H9 (cell line): ENCODE results near the gene TRIO. TPM values are rescaled to one million over a fixed set of nuclear protein-coding genes. Genes with fewer than 3 reads are reported as not detected.

Experiments
- DNase-seq: peaks from one replicate; pipeline ENCODE4 v3.0.0-alpha.2; 2017
- H2AFZ ChIP-seq: one replicate; pipeline ENCODE4 v1.6.1; 2013; ENCODE audit warnings: mild to moderate bottlenecking, low read length, control low read depth, moderate library complexity
- H2AK5ac ChIP-seq: 2 replicates; pipeline ENCODE4 v1.6.1; 2013; ENCODE audit warnings: low read length, control low read depth, mixed read lengths; ENCODE audit not compliant: insufficient read length
- H2BK120ac ChIP-seq: one replicate; pipeline ENCODE4 v1.6.1; 2013; ENCODE audit warnings: low read depth, mild to moderate bottlenecking, low read length, control low read depth, inconsistent platforms; ENCODE audit not compliant: poor library complexity, severe bottlenecking
- H2BK12ac ChIP-seq: 2 replicates; pipeline ENCODE4 v1.6.1; 2013; ENCODE audit warnings: low read length, control low read depth, mixed read lengths, low read depth; ENCODE audit not compliant: insufficient read length
- H2BK15ac ChIP-seq: 2 replicates; pipeline ENCODE4 v1.6.1; 2013; ENCODE audit warnings: low read depth, low read length, control low read depth
- H2BK20ac ChIP-seq: one replicate; pipeline ENCODE4 v1.6.1; 2013; ENCODE audit warnings: low read depth, mild to moderate bottlenecking, low read length, control low read depth, inconsistent platforms; ENCODE audit not compliant: poor library complexity, severe bottlenecking
- H2BK5ac ChIP-seq: 2 replicates; pipeline ENCODE4 v1.6.1; 2013; ENCODE audit warnings: low read length, control low read depth, mixed read lengths; ENCODE audit not compliant: insufficient read length
- H3K14ac ChIP-seq: 2 replicates; pipeline ENCODE4 v1.6.1; 2013; ENCODE audit warnings: low read length, control low read depth; ENCODE audit not compliant: insufficient read depth
- H3K18ac ChIP-seq: 2 replicates; pipeline ENCODE4 v1.6.1; 2013; ENCODE audit warnings: low read depth, mild to moderate bottlenecking, mixed read lengths, low read length, control low read depth; ENCODE audit not compliant: insufficient read length
- H3K23ac ChIP-seq: 2 replicates; pipeline ENCODE4 v1.6.1; 2013; ENCODE audit warnings: low read length, control low read depth, mixed read lengths, low read depth; ENCODE audit not compliant: insufficient read length
- H3K23me2 ChIP-seq: 2 replicates; pipeline ENCODE4 v1.6.1; 2013; ENCODE audit warnings: low read depth, mild to moderate bottlenecking, mixed read lengths, low read length, control low read depth; ENCODE audit not compliant: insufficient read length, poor library complexity, severe bottlenecking
- H3K27ac ChIP-seq: 2 replicates; pipeline ENCODE4 v1.5.1; 2013; ENCODE audit warnings: low read length, control low read depth, mixed read lengths, low read depth; ENCODE audit not compliant: insufficient read length
- H3K27me3 ChIP-seq: 2 replicates; pipeline ENCODE4 v1.6.1; 2013; ENCODE audit warnings: low read length, control low read depth, inconsistent platforms; ENCODE audit not compliant: insufficient read depth
- H3K4ac ChIP-seq: 2 replicates; pipeline ENCODE4 v1.6.1; 2013; ENCODE audit warnings: low read depth, mild to moderate bottlenecking, control low read depth, inconsistent platforms, low read length, moderate library complexity
- H3K4me1 ChIP-seq: 2 replicates; pipeline ENCODE4 v1.6.1; 2013; ENCODE audit warnings: low read length, control low read depth, inconsistent platforms; ENCODE audit not compliant: insufficient read depth
- H3K4me2 ChIP-seq: 2 replicates; pipeline ENCODE4 v1.6.1; 2013; ENCODE audit warnings: low read length, control low read depth, mixed read lengths; ENCODE audit not compliant: insufficient read length, insufficient read depth
- H3K56ac ChIP-seq: 2 replicates; pipeline ENCODE4 v1.6.1; 2013; ENCODE audit warnings: low read depth, mild to moderate bottlenecking, mixed read lengths, low read length, control low read depth; ENCODE audit not compliant: insufficient read length
- H3K79me1 ChIP-seq: 2 replicates; pipeline ENCODE4 v1.6.1; 2013; ENCODE audit warnings: low read depth, mild to moderate bottlenecking, moderate library complexity, low read length, control low read depth, inconsistent platforms; ENCODE audit not compliant: insufficient read depth, poor library complexity, severe bottlenecking
- H3K79me2 ChIP-seq: 2 replicates; pipeline ENCODE4 v1.6.1; 2013; ENCODE audit warnings: low read length, control low read depth, inconsistent platforms; ENCODE audit not compliant: insufficient read depth
- H3K9ac ChIP-seq: 2 replicates; pipeline ENCODE4 v1.6.1; 2013; ENCODE audit warnings: low read length, control low read depth, mixed read lengths; ENCODE audit not compliant: insufficient read length; ENCODE audit errors: extremely low read depth
- H3K9me3 ChIP-seq: one replicate; pipeline ENCODE4 v1.6.1; 2013; ENCODE audit warnings: low read depth, low read length, inconsistent platforms; ENCODE audit not compliant: control insufficient read depth
- H3T11ph ChIP-seq: one replicate; pipeline ENCODE4 v1.6.1; 2013; ENCODE audit warnings: mild to moderate bottlenecking, low read length, control low read depth, inconsistent platforms
- H4K20me1 ChIP-seq: one replicate; pipeline ENCODE4 v1.6.1; 2013; ENCODE audit not compliant: control insufficient read depth, insufficient read length, insufficient read depth
- H4K5ac ChIP-seq: 2 replicates; pipeline ENCODE4 v1.6.1; 2013; ENCODE audit warnings: low read depth, mild to moderate bottlenecking, mixed read lengths, low read length, control low read depth; ENCODE audit not compliant: insufficient read length
- H4K8ac ChIP-seq: replicated peaks from 2 replicates; pipeline ENCODE4 v1.6.1; 2013; ENCODE audit warnings: low read length, control low read depth, mixed read lengths, low read depth; ENCODE audit not compliant: insufficient read length
- H4K91ac ChIP-seq: 2 replicates; pipeline ENCODE4 v1.6.1; 2013; ENCODE audit warnings: low read depth, mild to moderate bottlenecking, moderate library complexity, mixed read lengths, low read length, control low read depth; ENCODE audit not compliant: insufficient read length
- H3K27ac Mint-ChIP-seq, 3 experiments: 2 replicates in 2 of 3; 3 replicates in 1 of 3; pipeline ENCODE4 v1.8.0; 2020 to 2021; ENCODE audit warnings: mixed read lengths in 3 of 3, mild to moderate bottlenecking in 1 of 3, moderate library complexity in 1 of 3
- H3K27me3 Mint-ChIP-seq: 2 replicates; pipeline ENCODE4 v1.8.0; 2021; ENCODE audit warnings: low read depth, mild to moderate bottlenecking, moderate library complexity, mixed read lengths
- H3K36me3 Mint-ChIP-seq, 3 experiments: 2 replicates in 2 of 3; 3 replicates in 1 of 3; pipeline ENCODE4 v1.8.0; 2020 to 2021; ENCODE audit warnings: low read depth in 3 of 3, mixed read lengths in 3 of 3; ENCODE audit not compliant: insufficient read depth in 1 of 3
- H3K4me1 Mint-ChIP-seq, 2 experiments: 2 replicates each; pipeline ENCODE4 v1.8.0; 2020; ENCODE audit warnings: mixed read lengths in 2 of 2
- H3K4me3 Mint-ChIP-seq, 2 experiments: 2 replicates in 1 of 2; 3 replicates in 1 of 2; pipeline ENCODE4 v1.8.0; 2020 to 2021; ENCODE audit warnings: mild to moderate bottlenecking in 2 of 2, mixed read lengths in 2 of 2, moderate library complexity in 1 of 2
- H3K9me3 Mint-ChIP-seq, 2 experiments: 2 replicates in 1 of 2; 3 replicates in 1 of 2; pipeline ENCODE4 v1.8.0; 2020; ENCODE audit warnings: mild to moderate bottlenecking in 2 of 2, mixed read lengths in 2 of 2, moderate library complexity in 1 of 2
- CTCF ChIP-seq: fragments of 200-600 bp; sonication (generic); conservative IDR thresholded peaks from 3 replicates; pipeline ENCODE4 v1.8.0; 2021; ENCODE audit warnings: antibody characterized with exemption, mild to moderate bottlenecking
- WGBS: extraction: QIAGEN DNeasy Blood & Tissue Kit; methylation state at CpG from one replicate; pipeline ENCODE4 v1.1.7; 2013; ENCODE audit warnings: missing lambda C conversion rate, low lambda C conversion rate, mixed read lengths; ENCODE audit not compliant: insufficient read length; ENCODE audit errors: extremely low coverage; 5-methylcytosine and 5-hydroxymethylcytosine counted together
- total RNA-seq: library from RNA; stranded (reverse); gene quantifications from 2 replicates; pipeline ENCODE4 v1.2.1, GENCODE V29; 2021

Gene TRIO
- total RNA-seq, 1 experiment from 2014 or later = 87.8 TPM

GRCh38 chr5:14226992-14227391, 83.8 kb downstream of the TRIO start:
- H2BK20ac ChIP-seq = no peak overlapping the region
- H3K9me3 ChIP-seq = no peaks in the 10 kb centered on the region
- peaks cover 17% of the 10 kb centered on the region for H3K4me1 ChIP-seq
- H3K27me3 ChIP-seq = no peaks in the 10 kb centered on the region
- H3K14ac ChIP-seq = no peak overlapping the region
- Mint-ChIP-seq H3K36me3 (no peaks in the 10 kb centered on the region), H3K4me1 (peaks cover 59 to 65% of the 10 kb centered on the region in 2 experiments), H3K27me3 (no peaks in the 10 kb centered on the region), H3K9me3 (no peaks in the 10 kb centered on the region), H3K27ac (peak overlapping the region in 2 of 3 experiments; percentile 19 to 73; a peak in 2 of 7 replicates), H3K4me3 (no peak overlapping the region)
- H3K4me2 ChIP-seq = no peak overlapping the region
- H3K9ac ChIP-seq = no peak overlapping the region
- H2AK5ac ChIP-seq = no peak overlapping the region
- H3T11ph ChIP-seq = no peak overlapping the region
- no peaks in the 10 kb centered on the region for H4K20me1 ChIP-seq
- H2AFZ ChIP-seq = no peak overlapping the region
- H3K79me1 ChIP-seq = peaks cover 6% of the 10 kb centered on the region
- H3K56ac ChIP-seq = no peak overlapping the region
- no peak overlapping the region for H3K27ac ChIP-seq
- H3K4ac ChIP-seq = no peak overlapping the region
- peaks cover 12% of the 10 kb centered on the region; the same call in 1 of the 2 replicates for H3K79me2 ChIP-seq
- H2BK120ac ChIP-seq = no peak overlapping the region
- no peaks in the 10 kb centered on the region for H3K23me2 ChIP-seq
- no peak overlapping the region for H2BK12ac ChIP-seq
- H3K18ac ChIP-seq = no peak overlapping the region
- H4K91ac ChIP-seq = no peak overlapping the region
- no peak for DNase-seq
- no peak for TF ChIP-seq CTCF
- H4K5ac ChIP-seq = no peak overlapping the region
- H4K8ac ChIP-seq = no peak overlapping the region
- no peak overlapping the region for H2BK15ac ChIP-seq
- WGBS = no CpG with 5 or more reads among the region's 8 CpGs
- H3K23ac ChIP-seq = no peak overlapping the region
- H2BK5ac ChIP-seq = no peak overlapping the region
